Heart left ventricle (tissue), 16 donors: ENCODE results near the gene ABCF3. TPM values are rescaled to one million over a fixed set of nuclear protein-coding genes. Genes with fewer than 3 reads are reported as not detected.
A peak's percentile ranks its signal among the peaks of the same experiment; 100 is the strongest.

ENCODE experiments used
- ATAC-seq, 4 donors: fragments of 200-7000 bp; cut with Tn5 transposase; one replicate each; pipeline ENCODE4 v1.9.1; 2020 to 2022; ENCODE audit warnings: moderate library complexity in 4 of 4, mild to moderate bottlenecking in 3 of 4, moderate number of reproducible peaks in 1 of 4
- DNase-seq, 5 donors: peaks; one replicate each; pipeline ENCODE4 v3.0.0-alpha.2; 2020
- H3K27ac ChIP-seq, 12 donors: fragments of 200-600 bp; sonication (generic) in 4 of 12; one replicate each; pipeline versions ENCODE4 v1.5.0 to v1.8.0; 2016 to 2022; ENCODE audit warnings: mild to moderate bottlenecking in 2 of 12
- H3K27me3 ChIP-seq, 9 donors: fragments of 200-600 bp; sonication (generic) in 2 of 9; one replicate each; pipeline versions ENCODE4 v1.5.1 to v1.8.0; 2016 to 2022; ENCODE audit warnings: mild to moderate bottlenecking in 3 of 9
- H3K36me3 ChIP-seq, 9 donors: fragments of 200-600 bp; sonication (generic) in 2 of 9; one replicate each; pipeline versions ENCODE4 v1.5.0 to v1.8.0; 2018 to 2022; ENCODE audit warnings: mild to moderate bottlenecking in 2 of 9
- H3K4me1 ChIP-seq, 12 donors: fragments of 200-600 bp; sonication (generic) in 4 of 12; one replicate each; pipeline versions ENCODE4 v1.5.0 to v1.8.0; 2016 to 2022; ENCODE audit warnings: mild to moderate bottlenecking in 3 of 12
- H3K4me3 ChIP-seq, 12 donors: fragments of 200-600 bp; sonication (generic) in 4 of 12; one replicate each; pipeline versions ENCODE4 v1.5.0 to v1.8.0; 2017 to 2022; ENCODE audit warnings: mild to moderate bottlenecking in 9 of 12, moderate library complexity in 4 of 12
- H3K9me3 ChIP-seq, 12 donors: fragments of 200-600 bp; sonication (generic) in 4 of 12; one replicate each; pipeline versions ENCODE4 v1.5.0 to v1.8.0; 2016 to 2022; ENCODE audit warnings: mild to moderate bottlenecking in 1 of 12
- CTCF ChIP-seq, 12 donors: fragments of 200-600 bp; sonication (generic) in 4 of 12; IDR thresholded peaks; one replicate each; pipeline versions ENCODE4 v1.5.0 to v1.8.0; 2018 to 2022; ENCODE audit warnings: antibody characterized with exemption in 12 of 12, mild to moderate bottlenecking in 5 of 12
- POLR2A ChIP-seq, 2 donors: fragments of 450-650 bp; IDR thresholded peaks; one replicate each; pipeline ENCODE4 v1.6.1; 2017; ENCODE audit warnings: antibody characterized with exemption in 2 of 2, mild to moderate bottlenecking in 2 of 2, moderate library complexity in 2 of 2
- WGBS, 4 donors: extraction: QIAGEN DNeasy Blood & Tissue Kit in 2 of 4; methylation state at CpG; one replicate each; pipeline versions ENCODE4 v1.1.5 to v1.1.7; 2013 to 2018; 5-methylcytosine and 5-hydroxymethylcytosine counted together
- intact Hi-C, 10 donors: fragments of 100-400 bp; cut with DNase I; formaldehyde crosslinking; loops; one replicate each; pipeline versions ENCODE4 v1.11.1 to v1.14.2; 2022
- polyA plus RNA-seq, 2 donors: library from polyadenylated mRNA; stranded (reverse); fragments of 200-250 nt; gene quantifications; one replicate each; pipeline ENCODE4 v1.2.3, GENCODE V29; 2013
- total RNA-seq, 9 donors: library from RNA; depleted of rRNA in 2 of 9; stranded (reverse); fragments of >200 nt in 2 of 9; fragmentation: NEBNext Ultra II Directional in 3 of 9; extraction: Animal tissue kit (Norgen Biotek cat#: 25700) in 3 of 9; gene quantifications; one replicate each; pipeline versions ENCODE4 v1.1.0 to v1.2.4, GENCODE V29; 2016 to 2023
- donor health status: ischemic (EF 13 %, LVEDD 7.1; RV severe dilation, severe dysfunction).
- donor health status: healthy with polysubstance abuse.
- donor health status: DM: no; HTN: yes; CAD: no.
- donor health status: DM: no; HTN: no; CAD: no.
- donor health status: ischemic (EF 25% LVEDD 6.9; RV normal size, moderate dysfunction).
- donor health status: ischemic (EF 25% LVEDD 5.7; RV mildly dilated, moderate dysfunction).
- donor health status: healthy.
- donor health status: DM: yes; HTN: yes; CAD: no.
- donor health status: ischemic (EF 35%, LVEDD 5.7; RV mildly dilated, moderate dysfunction).
- donor health status: nonischemic (EF 11% LVEDD 7.7; RV severe dilation, severe dysfunction).
- donor health status: DM: yes; HTN: yes; CAD: no.
- donor health status: PGD.
- donor health status: ischemic (EF 29% LVEDD 5.4; RV normal size, mild dysfunction).
- donor health status: nonischemic (EF 23%, LVEDD 6.1; RV moderate dilation, normal function).

ABCF3 gene
- total and polyA plus RNA-seq, 11 donors: 58.2 to 81.9 (median 69.2) TPM

DNA sequence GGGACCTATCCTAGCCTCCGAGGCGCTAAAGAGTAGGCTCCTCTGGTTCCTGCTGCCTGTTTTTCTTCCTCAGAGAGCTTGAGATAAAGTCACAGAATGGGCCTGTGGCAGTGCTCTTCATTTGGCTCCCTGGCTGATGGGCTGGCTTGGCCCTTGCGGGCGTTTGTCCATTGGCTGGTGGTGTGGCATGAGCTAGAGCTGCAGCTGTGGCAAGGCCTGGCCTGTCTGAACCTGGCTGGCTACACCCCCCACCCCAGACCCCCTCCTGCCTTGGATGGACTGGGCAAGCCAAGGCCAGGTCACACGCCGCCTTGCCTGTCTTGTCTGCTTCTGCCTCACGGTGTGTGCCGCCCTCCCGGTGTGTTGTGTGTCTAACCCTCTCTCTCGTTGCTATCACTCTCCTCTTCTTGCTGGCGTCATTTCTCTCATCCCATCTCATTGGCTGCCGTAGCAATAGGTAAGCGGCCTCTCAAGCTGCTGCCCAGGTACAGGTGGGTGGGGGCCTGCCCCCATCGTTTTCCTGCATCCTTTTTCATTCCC, 8.2 kb upstream of the ABCF3 start:
- H3K27me3 ChIP-seq: no peaks in the 10 kb centered on the region
- no peak for TF ChIP-seq CTCF (IDR thresholded peaks at IDR 0.05)
- TF ChIP-seq POLR2A (IDR thresholded peaks at IDR 0.05): no peak
- intact Hi-C loops: loop anchor here in 3 of 10 donors (1.0 to 10.0 kb wide), 4 partner anchors 7 to 139 kb away; partner anchors contain the start of genes EIF4G1 (in 1 of the 3) and PSMD2 (in 1 of the 3)
- H3K4me1 ChIP-seq: peaks cover 0 to 60% (median 33%) of the 10 kb centered on the region in 12 donors
- ATAC-seq: no peak
- peak overlapping the region in 6 of 12 donors; percentile 92 to 99 (median 96) for H3K27ac ChIP-seq
- no peak for DNase-seq
- WGBS, 4 donors: 84 to 92% (median 85%) methylated on average over 14 of the region's 14 CpGs
- H3K9me3 ChIP-seq: no peaks in the 10 kb centered on the region
- H3K4me3 ChIP-seq: peak overlapping the region in 2 of 12 donors; percentile 64 to 100
- peaks cover 11 to 66% (median 63%) of the 10 kb centered on the region in 9 donors for H3K36me3 ChIP-seq

- Histone ChIP-seq H3K4me1 (peaks cover 0 to 57% (median 31%) of the 10 kb centered on the region in 12 donors), H3K27ac (no peak overlapping the region), H3K36me3 (peaks cover 11 to 69% (median 67%) of the 10 kb centered on the region in 9 donors), H3K9me3 (no peaks in the 10 kb centered on the region), H3K27me3 (no peaks in the 10 kb centered on the region), H3K4me3 (no peak overlapping the region)
- 90 to 92% (median 91%) methylated on average over 13 of the region's 13 CpGs for WGBS, 4 donors
- intact Hi-C loops: loop anchor here in 3 of 10 donors (5.0 to 10.0 kb wide), 3 partner anchors 116 to 139 kb away; partner anchors contain the start of genes EIF4G1 (in 1 of the 3) and PSMD2 (in 1 of the 3)
- DNase-seq (no peak), ATAC-seq (no peak)
- no peak for TF ChIP-seq CTCF (IDR thresholded peaks at IDR 0.05)
- TF ChIP-seq POLR2A (IDR thresholded peaks at IDR 0.05): no peak
Measured at GRCh38 chr3:184178521-184179138, 7.4 kb upstream of the ABCF3 start.

DNA sequence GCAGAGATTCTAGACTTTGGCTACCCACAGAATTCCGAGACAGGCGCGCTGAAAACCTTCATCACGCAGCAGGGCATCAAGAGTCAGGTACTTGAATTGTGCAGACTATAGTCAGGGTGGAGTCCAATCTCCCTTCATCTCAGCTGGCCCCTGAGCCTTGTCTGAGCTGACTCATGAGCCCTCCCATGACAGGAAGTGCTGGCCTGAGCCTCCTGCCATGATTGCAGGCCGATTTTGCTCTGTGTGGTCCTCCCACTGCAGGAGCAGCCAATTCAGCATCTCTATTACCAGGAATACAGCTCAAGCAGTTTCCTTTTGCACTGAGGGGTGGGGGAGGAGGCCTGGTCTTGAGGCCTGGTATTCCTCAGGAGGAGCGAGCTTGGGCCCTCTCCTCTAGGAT, 5.8 kb upstream of the ABCF3 start:
- no peaks in the 10 kb centered on the region for H3K27me3 ChIP-seq
- H3K4me3 ChIP-seq: no peak overlapping the region
- H3K9me3 ChIP-seq: no peaks in the 10 kb centered on the region
- ATAC-seq: no peak
- WGBS, 4 donors: 87 to 91% (median 88%) methylated on average over 6 of the region's 6 CpGs
- H3K27ac ChIP-seq: peak overlapping the region in 1 of 12 donors; percentile 32
- no peak for DNase-seq
- peaks cover 11 to 84% (median 77%) of the 10 kb centered on the region in 9 donors for H3K36me3 ChIP-seq
- peaks cover 0 to 53% (median 29%) of the 10 kb centered on the region in 12 donors for H3K4me1 ChIP-seq
- TF ChIP-seq CTCF (IDR thresholded peaks at IDR 0.05): no peak
- TF ChIP-seq POLR2A (IDR thresholded peaks at IDR 0.05): no peak
- intact Hi-C loops: loop anchor here in 3 of 10 donors (5.0 to 10.0 kb wide), 3 partner anchors 38 to 135 kb away; partner anchors contain the start of genes EIF4G1 (in 2 of the 3) and EIF2B5 (in 1 of the 3)

GRCh38 chr3:184181596-184181995, 4.4 kb upstream of the ABCF3 start:
- DNase-seq: no peak

More at GRCh38 chr3:184181596-184181995, 4.4 kb upstream of the ABCF3 start:
- Histone ChIP-seq H3K4me3 (no peak overlapping the region), H3K36me3 (peaks cover 11 to 84% (median 77%) of the 10 kb centered on the region in 9 donors), H3K27me3 (no peaks in the 10 kb centered on the region), H3K27ac (no peak overlapping the region), H3K9me3 (no peaks in the 10 kb centered on the region), H3K4me1 (peaks cover 0 to 49% (median 23%) of the 10 kb centered on the region in 12 donors)
- intact Hi-C loops: loop anchor here in 3 of 10 donors (5.0 to 10.0 kb wide), 3 partner anchors 39 to 133 kb away; partner anchors contain the start of genes EIF4G1 (in 2 of the 3) and EIF2B5 (in 1 of the 3)
- TF ChIP-seq POLR2A (IDR thresholded peaks at IDR 0.05): no peak
- no peak for TF ChIP-seq CTCF (IDR thresholded peaks at IDR 0.05)
- no peak for ATAC-seq
- 86 to 97% (median 95%) methylated on average over 9 of the region's 9 CpGs for WGBS, 4 donors
